GM12875 (cell line): ENCODE data around the gene PDLIM7.

Experiments used
- H3K4me3 ChIP-seq: one replicate; pipeline ENCODE4 v1.5.1; 2011; ENCODE audit warnings: low read depth, low read length, control low read depth
- CTCF ChIP-seq: IDR thresholded peaks from 2 replicates; pipeline ENCODE4 v1.5.1; 2011; ENCODE audit warnings: low read depth, mild to moderate bottlenecking, control low read depth, inconsistent platforms, low read length, moderate library complexity, borderline replicate concordance; ENCODE audit not compliant: insufficient read depth

PDLIM7 gene

DNA sequence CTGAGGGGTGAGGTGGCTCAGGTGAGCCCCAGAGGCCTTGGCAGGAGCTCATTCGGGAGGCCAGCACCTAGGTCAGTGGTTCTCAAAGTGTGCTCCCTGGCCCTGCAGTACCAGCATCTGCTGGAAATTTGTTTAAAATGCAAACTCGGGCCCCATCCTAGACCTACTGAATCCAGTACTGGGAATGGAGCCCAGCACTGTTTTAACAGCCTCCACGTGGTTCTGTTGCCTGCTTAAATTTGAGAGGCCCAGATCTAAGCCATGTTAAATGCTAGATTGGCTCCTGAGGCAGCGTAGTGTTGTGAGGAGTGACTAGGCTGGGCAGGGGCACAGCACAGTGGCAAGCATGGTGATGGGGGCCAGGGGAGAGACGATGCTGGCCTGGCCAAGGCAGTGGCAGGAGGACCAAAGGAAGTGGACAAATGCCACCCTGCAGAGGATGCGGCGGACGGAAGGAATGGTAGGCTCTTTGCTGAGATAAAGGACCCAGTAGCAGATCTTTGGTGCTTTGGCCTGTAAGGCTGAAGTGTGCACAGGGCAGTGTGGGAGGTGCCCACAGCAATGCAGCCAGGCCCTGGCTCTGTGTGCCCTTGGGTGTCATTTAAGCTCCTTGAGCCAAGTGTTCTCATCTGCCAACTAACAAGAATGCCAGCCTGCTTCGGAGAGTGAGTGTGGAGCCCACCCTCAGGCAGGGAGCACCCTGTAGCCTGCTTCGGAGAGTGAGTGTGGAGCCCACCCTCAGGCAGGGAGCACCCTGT lies 46.6 kb downstream of the PDLIM7 start:
- H3K4me3 ChIP-seq: no peak overlapping the region
- no peak for TF ChIP-seq CTCF

- no peak for TF ChIP-seq CTCF
- no peak overlapping the region for H3K4me3 ChIP-seq
Measured at GRCh38 chr5:177449140-177450061, 48.0 kb downstream of the PDLIM7 start.

- no peak for TF ChIP-seq CTCF
- H3K4me3 ChIP-seq: peak overlapping the region; percentile 70
Measured at GRCh38 chr5:177448244-177448950, 49.0 kb downstream of the PDLIM7 start.

DNA sequence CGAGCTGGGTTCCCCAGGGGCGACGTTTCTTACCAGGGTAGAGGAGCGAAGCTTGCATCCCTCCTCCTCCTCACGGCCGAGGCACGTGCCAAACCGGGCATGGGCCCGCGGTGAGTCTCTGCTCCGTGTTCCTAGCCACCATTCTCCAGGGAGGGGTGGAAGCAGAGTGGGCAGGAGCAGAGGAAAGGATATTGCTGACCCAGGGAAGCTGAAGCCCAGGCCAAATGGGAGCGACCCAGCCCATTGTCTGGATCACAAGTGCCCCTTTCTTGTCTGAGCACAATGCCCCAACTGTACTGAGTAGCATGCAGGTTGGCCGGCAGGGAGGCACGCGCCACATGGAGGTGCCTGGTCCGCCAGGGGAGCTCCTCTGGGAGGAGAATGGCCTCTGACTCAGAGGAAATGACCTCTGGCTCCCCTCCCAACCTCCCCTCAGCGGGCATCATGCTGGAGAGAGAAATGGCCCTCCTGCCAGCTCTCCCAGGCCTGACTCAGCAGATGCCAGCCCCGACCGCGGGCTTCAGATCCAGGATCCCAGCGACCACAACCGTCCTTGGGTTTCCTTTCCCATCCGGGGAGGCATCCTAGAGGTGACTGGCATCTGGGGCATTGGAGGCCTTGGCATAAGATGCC lies 49.7 kb downstream of the PDLIM7 start:
- TF ChIP-seq CTCF: no peak
- H3K4me3 ChIP-seq: peak overlapping the region; percentile 70

- H3K4me3 ChIP-seq: peak overlapping the region; percentile 70
- no peak for TF ChIP-seq CTCF
Measured at GRCh38 chr5:177447066-177447610, 50.3 kb downstream of the PDLIM7 start.
